ENCODE measurements around the gene OR4P4.

OR4P4 gene

DNA sequence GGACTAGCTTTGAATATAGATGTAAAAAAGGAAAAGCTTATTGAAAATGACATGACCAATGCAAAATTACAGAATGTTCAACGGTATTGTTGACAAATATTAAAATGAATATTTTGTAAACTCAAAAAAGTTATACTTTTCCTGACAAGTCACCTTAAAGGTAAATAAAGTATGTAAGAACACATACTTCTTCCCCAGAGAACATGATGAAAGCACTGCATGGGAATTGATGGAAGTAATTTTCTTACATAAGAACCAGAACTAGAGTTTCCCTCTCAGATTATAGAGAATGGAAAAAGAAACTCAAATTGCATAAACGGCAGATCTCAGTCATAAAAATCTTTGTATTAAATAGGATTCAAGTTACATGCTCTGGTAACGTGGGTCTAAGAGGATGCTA, at the start of gene OR4P4:
TSS of gene OR4P4 (plus strand) at position 301 of the 400 bp plus-strand sequence.
- no peak for DNase-seq

GRCh38 chr11:55607545-55607944, 27.4 kb upstream of the OR4P4 start, which contains the start of gene OR4C11:
Gene OR4C11, minus strand, starts transcription at chr11:55607645. Its CDS starts 3,272 bp downstream, at chr11:55604373.
- no peak for DNase-seq

DNA sequence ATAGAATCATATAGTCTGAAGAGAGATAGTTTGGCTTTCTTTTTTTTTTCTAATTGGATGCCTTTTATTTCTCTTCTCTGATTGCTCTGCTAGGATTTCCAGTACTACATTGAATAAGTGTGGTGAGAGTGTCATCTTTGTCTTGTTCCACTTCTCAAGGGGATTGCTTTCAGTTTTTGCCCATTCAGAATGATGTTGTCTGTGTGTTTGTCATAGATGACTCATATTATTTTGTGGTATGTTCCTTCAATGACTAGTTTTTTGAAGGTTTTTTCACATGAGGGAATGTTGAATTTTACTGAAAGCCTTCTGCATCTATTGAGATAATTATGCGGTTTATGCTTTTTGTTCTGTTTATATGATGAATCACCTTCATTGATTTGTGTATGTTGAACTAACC, 10.4 kb upstream of the OR4P4 start:
- DNase-seq = no peak

- DNase-seq = no peak
Measured at GRCh38 chr11:55648027-55648426, 13.1 kb downstream of the OR4P4 start, which contains the start of gene OR4S2. Gene OR4S2, plus strand, starts transcription at chr11:55648327. Its CDS starts 2,577 bp downstream, at chr11:55650904.

GRCh38 chr11:55652560-55652959, 17.6 kb downstream of the OR4P4 start:
- DNase-seq = no peak

- no peak for DNase-seq
Measured at GRCh38 chr11:55655096-55655495, 20.2 kb downstream of the OR4P4 start.

DNA sequence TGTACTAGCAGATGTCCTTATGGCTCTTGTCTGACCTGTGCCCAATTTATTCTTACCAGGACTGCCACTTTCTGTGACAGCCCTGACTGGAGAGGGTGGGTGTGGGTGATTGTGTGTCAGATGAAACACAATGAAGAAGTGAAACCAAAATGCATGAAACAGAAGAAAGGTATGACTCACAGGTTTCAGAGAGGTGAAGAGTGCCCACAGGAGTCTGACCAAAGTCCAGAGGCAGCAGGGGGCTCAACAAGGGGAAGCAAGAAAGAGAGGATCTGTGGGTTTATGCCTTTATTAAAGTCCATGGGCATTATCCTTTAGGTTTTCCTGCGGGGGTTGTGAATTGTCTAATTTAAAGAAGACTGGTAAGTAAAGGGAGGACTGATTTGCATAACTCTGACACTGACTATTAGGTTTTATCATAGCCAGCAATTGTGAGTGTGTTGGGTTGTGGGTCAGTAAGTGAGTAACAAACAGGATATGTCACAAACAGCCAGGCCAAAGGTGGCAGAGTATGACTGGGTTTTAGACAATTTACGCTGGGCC, 23.2 kb downstream of the OR4P4 start:
- no peak for DNase-seq

GRCh38 chr11:55658608-55659007, 23.7 kb downstream of the OR4P4 start:
- no peak for DNase-seq

DNA sequence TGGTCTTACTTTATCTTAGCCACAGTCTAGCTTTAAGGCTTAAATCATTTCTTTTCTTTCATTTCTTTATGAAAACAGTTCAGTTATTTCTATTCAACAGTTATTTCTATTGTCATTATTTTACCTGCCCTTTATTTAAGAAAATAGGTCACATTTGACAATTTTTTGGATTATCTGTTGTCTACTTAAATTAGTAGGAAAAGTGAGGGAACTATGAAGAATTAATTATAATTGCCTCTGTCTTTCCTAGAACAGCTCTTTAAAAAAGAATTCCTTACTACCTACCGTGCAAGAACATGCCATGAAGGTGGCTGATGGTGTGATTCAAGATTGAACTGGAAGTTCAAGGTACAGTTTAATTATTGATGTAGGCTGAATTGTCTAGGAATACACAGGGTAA, 27.0 kb downstream of the OR4P4 start, which contains the start of gene OR4C6:
TSS of gene OR4C6 (plus strand) at position 301 of the 400 bp plus-strand sequence. CDS start 2,966 bp downstream, outside the sequence.
- DNase-seq = no peak

DNA sequence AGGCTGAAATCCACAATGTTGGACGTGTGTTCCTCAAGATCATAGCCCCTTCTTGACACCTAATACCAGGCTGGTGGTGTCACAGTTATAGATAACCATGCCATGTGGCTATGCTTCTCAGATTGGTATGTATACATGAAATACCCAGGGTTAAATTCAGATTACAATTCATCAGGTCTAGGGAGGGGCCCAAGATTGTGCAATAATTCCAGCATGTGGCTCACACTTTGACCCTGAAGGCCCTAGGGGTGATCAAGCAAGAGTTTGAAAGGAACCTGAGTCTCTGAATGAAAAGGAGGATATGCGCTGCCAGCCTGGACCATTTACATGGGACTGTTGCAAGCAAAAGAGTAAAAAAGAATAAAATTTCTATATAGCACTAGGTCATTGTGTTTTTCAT, 34.5 kb downstream of the OR4P4 start:
- DNase-seq = no peak

DNA sequence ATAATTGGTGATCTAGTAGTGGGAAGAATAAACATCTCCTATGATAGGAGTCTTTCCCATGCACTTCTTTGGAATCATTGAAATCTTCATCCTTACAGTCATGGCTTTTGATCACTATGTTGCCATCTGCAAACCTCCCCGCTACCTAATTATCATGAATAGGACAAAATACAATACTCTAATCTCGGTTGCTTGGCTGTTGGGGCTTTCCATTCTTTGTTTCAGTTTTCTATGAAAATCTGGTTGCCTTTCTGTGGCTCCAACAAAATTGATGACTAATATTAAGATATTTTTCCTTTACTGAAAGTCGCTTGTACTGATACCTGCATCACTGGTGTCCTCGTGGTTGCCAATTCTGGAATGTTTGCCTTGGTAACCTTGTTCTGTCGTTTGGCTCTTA, 38.9 kb downstream of the OR4P4 start:
- DNase-seq = no peak
